GM12891 (cell line): ENCODE measurements around the gene MTA3.
"Not testable (repeated sequence)": the region's sequence is repeated elsewhere in the genome, so short reads cannot be mapped to it uniquely, and the experiment has no call there.

ENCODE experiments used
- PAX5 ChIP-seq: IDR thresholded peaks from 2 replicates; pipeline ENCODE4 v1.6.1; 2011; ENCODE audit warnings: low read length, moderate library complexity, mild to moderate bottlenecking; ENCODE audit not compliant: insufficient read depth, severe bottlenecking
- POLR2A ChIP-seq: IDR thresholded peaks from 2 replicates; pipeline ENCODE4 v1.6.1; 2011; ENCODE audit warnings: low read depth, low read length, control low read depth
- POLR2AphosphoS5 ChIP-seq: IDR thresholded peaks from 2 replicates; pipeline ENCODE4 v1.6.1; 2011; ENCODE audit warnings: low read depth, low read length, control low read depth
- SPI1 ChIP-seq: IDR thresholded peaks from 2 replicates; pipeline ENCODE4 v1.6.1; 2011; ENCODE audit warnings: low read depth, low read length, control low read depth
- TAF1 ChIP-seq: IDR thresholded peaks from 2 replicates; pipeline ENCODE4 v1.6.1; 2011; ENCODE audit warnings: low read depth, low read length, control low read depth

DNA sequence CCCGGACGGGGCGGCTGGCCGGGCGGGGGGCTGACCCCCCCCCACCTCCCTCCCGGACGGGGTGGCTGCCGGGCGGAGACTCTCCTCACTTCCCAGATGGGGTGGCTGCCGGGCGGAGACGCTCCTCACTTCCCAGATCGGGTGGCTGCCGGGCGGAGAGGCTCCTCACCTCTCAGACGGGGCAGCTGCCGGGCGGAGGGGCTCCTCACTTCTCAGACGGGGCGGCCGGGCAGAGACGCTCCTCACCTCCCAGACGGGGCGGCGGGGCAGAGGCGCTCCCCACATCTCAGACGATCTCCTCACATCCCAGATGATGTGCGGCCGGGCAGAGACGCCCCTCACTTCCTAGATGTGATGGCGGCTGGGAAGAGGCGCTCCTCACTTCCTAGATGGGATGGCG lies 37.7 kb downstream of the MTA3 start:
- TF ChIP-seq POLR2A, TAF1, POLR2AphosphoS5, PAX5, SPI1: not testable (repeated sequence)
